PC-3 (cell line): Measurements from ENCODE around the gene RSL1D1.

Source experiments
- EZH2 ChIP-seq: fragments of 300-600 bp; sonication (generic); IDR thresholded peaks from one replicate; pipeline ENCODE4 v1.6.1; 2017; ENCODE audit warnings: antibody characterized with exemption, mild to moderate bottlenecking, low read length; ENCODE audit not compliant: unreplicated experiment
- TF ChIP-seq, protein P1 (sequence below): fragments of 300-600 bp; sonication (generic); conservative IDR thresholded peaks from 2 replicates; pipeline ENCODE4 v1.5.1; 2017; ENCODE audit warnings: antibody characterized with exemption, low read depth, mild to moderate bottlenecking, low read length

DNA sequence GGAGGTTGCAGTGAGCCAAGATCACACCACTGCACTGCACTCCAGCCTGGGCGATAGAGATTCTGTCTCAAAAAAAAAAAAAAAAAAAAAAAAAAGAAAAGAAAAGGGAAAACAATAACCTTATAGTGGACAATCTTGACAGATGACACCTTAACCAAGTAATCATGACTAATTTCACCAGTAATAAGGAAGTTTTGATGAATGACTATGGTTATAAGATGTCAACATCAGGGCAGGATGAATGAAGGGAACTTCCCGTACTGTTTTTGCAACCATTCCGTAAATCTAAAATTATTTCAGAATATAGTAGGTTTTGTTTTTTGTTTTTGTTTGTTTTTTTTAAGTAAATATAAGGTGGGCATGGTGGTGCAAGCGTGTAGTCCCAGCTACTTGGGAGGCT is 41.4 kb upstream of the RSL1D1 start:
- no peak for TF ChIP-seq EZH2
- TF ChIP-seq, protein P1, sequence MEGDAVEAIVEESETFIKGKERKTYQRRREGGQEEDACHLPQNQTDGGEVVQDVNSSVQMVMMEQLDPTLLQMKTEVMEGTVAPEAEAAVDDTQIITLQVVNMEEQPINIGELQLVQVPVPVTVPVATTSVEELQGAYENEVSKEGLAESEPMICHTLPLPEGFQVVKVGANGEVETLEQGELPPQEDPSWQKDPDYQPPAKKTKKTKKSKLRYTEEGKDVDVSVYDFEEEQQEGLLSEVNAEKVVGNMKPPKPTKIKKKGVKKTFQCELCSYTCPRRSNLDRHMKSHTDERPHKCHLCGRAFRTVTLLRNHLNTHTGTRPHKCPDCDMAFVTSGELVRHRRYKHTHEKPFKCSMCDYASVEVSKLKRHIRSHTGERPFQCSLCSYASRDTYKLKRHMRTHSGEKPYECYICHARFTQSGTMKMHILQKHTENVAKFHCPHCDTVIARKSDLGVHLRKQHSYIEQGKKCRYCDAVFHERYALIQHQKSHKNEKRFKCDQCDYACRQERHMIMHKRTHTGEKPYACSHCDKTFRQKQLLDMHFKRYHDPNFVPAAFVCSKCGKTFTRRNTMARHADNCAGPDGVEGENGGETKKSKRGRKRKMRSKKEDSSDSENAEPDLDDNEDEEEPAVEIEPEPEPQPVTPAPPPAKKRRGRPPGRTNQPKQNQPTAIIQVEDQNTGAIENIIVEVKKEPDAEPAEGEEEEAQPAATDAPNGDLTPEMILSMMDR: no peak
